ENCODE data around the gene PPDPF. TPM values are rescaled to one million over a fixed set of nuclear protein-coding genes. Genes with fewer than 3 reads are reported as not detected.

The PPDPF gene
- total and polyA plus RNA-seq, 2 of the 8 experiments (the other 6 are each of a cell fraction or from before 2014, with no cell fraction given), result 30.5 to 138 TPM

- H2BK15ac ChIP-seq (ENCODE audit: low read length), result no peak overlapping the region
- H2BK5ac ChIP-seq (ENCODE audit: low read depth, low read length), result no peak overlapping the region
- DNase-seq (ENCODE audit: low read depth in 1 of 2, low spot score in 2 of 2) (no peak), FAIRE-seq (no peak)
- peaks cover 0 to 16% (median 5%) of the 10 kb centered on the region in 4 experiments; a peak in 4 of 7 replicates for H3K27me3 ChIP-seq (replicated peaks in 1 of 4; ENCODE audit: control insufficient read depth in 3 of 4, extremely low read depth in 1 of 4, insufficient read depth in 3 of 4, low read length in 3 of 4)
- ChIA-PET POLR2A (ENCODE audit: partially characterized antibody) (interaction anchor here (0.9 to 2.6 kb wide), 8 partner anchors 8 to 49 kb away, joined by 3 to 8 read pairs (median 4); partner anchors contain the start of gene PPDPF), CTCF (ENCODE audit: partially characterized antibody) (interaction anchor here (1.3 kb wide), 1 partner anchor 30 kb away, joined by 6 read pairs; no protein-coding TSS in a partner anchor)
- peaks cover 0 to 21% (median 10%) of the 10 kb centered on the region in 4 experiments; a peak in 6 of 7 replicates for H3K4me1 ChIP-seq (replicated peaks in 1 of 4; ENCODE audit: control insufficient read depth in 3 of 4, insufficient read depth in 4 of 4, low read length in 3 of 4)
- peaks cover 19% of the 10 kb centered on the region for H3K79me1 ChIP-seq (ENCODE audit: low read depth, low read length)
- H2AFZ ChIP-seq (ENCODE audit: low read length), result no peak overlapping the region
- H2BK20ac ChIP-seq (ENCODE audit: low read length), result no peak overlapping the region
- H3K56ac ChIP-seq (replicated peaks; ENCODE audit: insufficient read length, low read depth, low read length), result no peak overlapping the region
- H4K20me1 ChIP-seq (replicated peaks in 1 of 2; ENCODE audit: control insufficient read depth in 1 of 2, insufficient read depth in 2 of 2, low read length in 2 of 2), result peaks cover 0 to 12% of the 10 kb centered on the region in 2 experiments
- WGBS, 2 experiments (ENCODE audit: extremely low coverage in 1 of 2, insufficient coverage in 1 of 2, insufficient read length in 1 of 2, insufficient replicate concordance in 2 of 2, low coverage in 1 of 2, low lambda C conversion rate in 2 of 2, missing lambda C conversion rate in 1 of 2), result no CpG with 5 or more reads among the region's 27 CpGs
- no peak overlapping the region for H3K27ac ChIP-seq (ENCODE audit: low read depth, low read length)
- no peak overlapping the region for H4K5ac ChIP-seq (ENCODE audit: insufficient read length, low read depth, low read length)
- peaks cover 6% of the 10 kb centered on the region; the same call in 1 of the 2 replicates for H3K23me2 ChIP-seq (ENCODE audit: low read depth, low read length)
- no peak overlapping the region; a peak in 2 of 7 replicates for H3K9ac ChIP-seq (replicated peaks in 1 of 4; ENCODE audit: extremely low read depth in 1 of 4, low read depth in 3 of 4, low read length in 3 of 4)
- H3K9me3 ChIP-seq (ENCODE audit: insufficient read depth in 2 of 2, low read depth in 1 of 2, low read length in 1 of 2), result no peaks in the 10 kb centered on the region
- H3K14ac ChIP-seq (ENCODE audit: insufficient read length), result no peak overlapping the region
- H3K23ac ChIP-seq (ENCODE audit: insufficient read length), result no peak overlapping the region
- H2BK12ac ChIP-seq (ENCODE audit: low read depth, low read length), result no peak overlapping the region
- no peaks in the 10 kb centered on the region for H3K36me3 ChIP-seq (ENCODE audit: control insufficient read depth in 2 of 4, insufficient read depth in 4 of 4, low read length in 3 of 4)
- no peak overlapping the region for H3K4ac ChIP-seq (replicated peaks; ENCODE audit: insufficient read length, low read depth, low read length)
- peak overlapping the region; percentile 83 to 91 for H3K4me2 ChIP-seq (ENCODE audit: insufficient read depth in 1 of 2, low read depth in 2 of 2, low read length in 2 of 2)
- no peak overlapping the region for H4K8ac ChIP-seq (ENCODE audit: extremely low read depth, insufficient read depth, low read length)
- TF ChIP-seq CHD1 (IDR thresholded peaks at IDR 0.05; ENCODE audit: low read depth, low read length), result no peak
- TF ChIP-seq BACH1 (IDR thresholded peaks at IDR 0.05; ENCODE audit: low read length), result no peak
- no peak for TF ChIP-seq FOSL1 (IDR thresholded peaks at IDR 0.05; ENCODE audit: insufficient read depth, low read depth, low read length)
- TF ChIP-seq RNF2 (IDR thresholded peaks at IDR 0.05; ENCODE audit: borderline replicate concordance, low read depth, low read length, missing control alignments, poor library complexity, severe bottlenecking), result no peak
- TF ChIP-seq RBBP5 (IDR thresholded peaks at IDR 0.05; ENCODE audit: borderline replicate concordance, low read depth, low read length), result no peak
- no peak for TF ChIP-seq CBX5 (IDR thresholded peaks at IDR 0.05; ENCODE audit: low read depth, low read length)
- no peak for TF ChIP-seq TAF1 (IDR thresholded peaks at IDR 0.05; ENCODE audit: low read depth, low read length)
- no peak for TF ChIP-seq EP300 (IDR thresholded peaks at IDR 0.05; ENCODE audit: borderline replicate concordance in 1 of 2, low read depth in 2 of 2, low read length in 2 of 2)
- H3K18ac ChIP-seq (ENCODE audit: extremely low read depth, low read length), result no peak overlapping the region
- H3K4me3 ChIP-seq (ENCODE audit: extremely low read depth in 1 of 4, insufficient read depth in 2 of 4, low read depth in 3 of 4, low read length in 4 of 4), result peak overlapping the region; percentile 72 to 94 (median 82)
- H2BK120ac ChIP-seq (replicated peaks; ENCODE audit: low read depth, low read length), result no peak overlapping the region
- H2AK5ac ChIP-seq (ENCODE audit: low read depth, low read length), result no peak overlapping the region
- H4K91ac ChIP-seq (replicated peaks; ENCODE audit: insufficient read length, low read length), result no peak overlapping the region
- peaks cover 13 to 46% of the 10 kb centered on the region in 2 experiments; a peak in 3 of 4 replicates for H3K79me2 ChIP-seq (ENCODE audit: control insufficient read depth in 1 of 2, insufficient read depth in 2 of 2, low read length in 2 of 2)
Measured at GRCh38 chr20:63471717-63471980, 48.9 kb upstream of the PPDPF start.

Data from H1 (cell line).